Endothelial cell of umbilical vein (primary cell): ENCODE data around the gene TIMM50. TPM values are rescaled to one million over a fixed set of nuclear protein-coding genes. Genes with fewer than 3 reads are reported as not detected.

ENCODE experiments used
- BruUV-seq: library from RNA; stranded (reverse); fragments of 400-500 nt; replicated peaks from 2 replicates; lab custom pipeline; 2021; lab: Mats Ljungman, UMichigan
- CTCF ChIA-PET: fragments of 300-600, 350-600 bp; sonication (Branson Sonifier 250); formaldehyde crosslinking; loops from one replicate; lab custom pipeline; 2021; ENCODE audit warnings: antibody characterized with exemption, inconsistent platforms; lab: Charles Lee
- POLR2A ChIA-PET: fragments of 300-600, 350-600 bp; sonication (Branson Sonifier 250); formaldehyde crosslinking; loops from one replicate; lab custom pipeline; 2021; ENCODE audit warnings: antibody characterized with exemption, inconsistent platforms; lab: Charles Lee
- DNase-seq: peaks from one replicate; pipeline ENCODE4 v3.0.0-alpha.2; 2011; ENCODE audit warnings: low read depth, low spot score
- FAIRE-seq: peaks from 2 replicates; lab custom pipeline; 2011; peaks lifted over from hg19 to GRCh38; lab: Jason Lieb, UNC
- H2AFZ ChIP-seq: 2 replicates; pipeline ENCODE4 v1.6.0; 2012; ENCODE audit warnings: low read depth, low read length, control low read depth, inconsistent platforms
- H3K27ac ChIP-seq: 2 replicates; pipeline ENCODE4 v1.5.1; 2011; ENCODE audit warnings: low read depth, mild to moderate bottlenecking, control low read depth, low read length, moderate library complexity; ENCODE audit not compliant: insufficient read depth
- H3K27me3 ChIP-seq, 2 experiments: 2 replicates each; pipeline versions ENCODE4 v1.6.0 to v1.6.1; 2011; ENCODE audit warnings: low read length in 2 of 2, mixed read lengths in 1 of 2; ENCODE audit not compliant: control insufficient read depth in 2 of 2, insufficient read depth in 2 of 2
- H3K36me3 ChIP-seq, 2 experiments: 2 replicates in 1 of 2; 3 replicates in 1 of 2; pipeline ENCODE4 v1.5.1; 2011; ENCODE audit warnings: low read length in 2 of 2, mild to moderate bottlenecking in 1 of 2, moderate library complexity in 1 of 2; ENCODE audit not compliant: control insufficient read depth in 2 of 2, insufficient read depth in 2 of 2; ENCODE audit errors: extremely low read depth in 1 of 2
- H3K4me1 ChIP-seq: 3 replicates; pipeline ENCODE4 v1.5.1; 2011; ENCODE audit warnings: mild to moderate bottlenecking, low read length; ENCODE audit not compliant: control insufficient read depth, insufficient read depth; ENCODE audit errors: extremely low read depth
- H3K4me2 ChIP-seq: 2 replicates; pipeline ENCODE4 v1.6.1; 2011; ENCODE audit warnings: low read length, control low read depth, mixed read lengths; ENCODE audit not compliant: insufficient read depth
- H3K4me3 ChIP-seq, 3 experiments: fragments of 200-600 bp in 1 of 3; sonication (generic), shearing (Covaris generic) in 1 of 3; replicated peaks in 1 of 3; 2 replicates each; pipeline ENCODE4 v1.5.1; 2011 to 2016; ENCODE audit warnings: control low read depth in 3 of 3, low read length in 3 of 3, mild to moderate bottlenecking in 2 of 3, inconsistent platforms in 1 of 3, low read depth in 1 of 3, moderate library complexity in 1 of 3; ENCODE audit not compliant: insufficient read depth in 1 of 3
- H3K79me2 ChIP-seq: 2 replicates; pipeline ENCODE4 v1.6.0; 2012; ENCODE audit warnings: low read length, inconsistent platforms; ENCODE audit not compliant: control insufficient read depth, insufficient read depth
- H3K9ac ChIP-seq: replicated peaks from 2 replicates; pipeline ENCODE3; 2011; ENCODE audit warnings: low read length, control low read depth; ENCODE audit not compliant: insufficient read depth; ENCODE audit errors: extremely low read depth
- H3K9me1 ChIP-seq: replicated peaks from 3 replicates; pipeline ENCODE4 v1.6.0; 2011; ENCODE audit warnings: mild to moderate bottlenecking, low read length; ENCODE audit not compliant: control insufficient read depth, insufficient read depth; ENCODE audit errors: extremely low read depth
- H3K9me3 ChIP-seq: replicated peaks from 2 replicates; pipeline ENCODE4 v1.5.1; 2012; ENCODE audit warnings: low read length, inconsistent platforms; ENCODE audit not compliant: control insufficient read depth, insufficient read depth
- H4K20me1 ChIP-seq: replicated peaks from 2 replicates; pipeline ENCODE3; 2011; ENCODE audit warnings: mild to moderate bottlenecking, low read length; ENCODE audit not compliant: control insufficient read depth, insufficient read depth; ENCODE audit errors: extremely low read depth
- EZH2 ChIP-seq: IDR thresholded peaks from 2 replicates; pipeline ENCODE4 v1.6.1; 2012; ENCODE audit warnings: borderline replicate concordance, low read depth, mild to moderate bottlenecking, moderate library complexity, low read length, inconsistent platforms; ENCODE audit not compliant: severe bottlenecking
- FOS ChIP-seq: IDR thresholded peaks from 2 replicates; pipeline ENCODE4 v1.6.1; 2011; ENCODE audit warnings: mild to moderate bottlenecking, low read length, moderate library complexity, borderline replicate concordance; ENCODE audit not compliant: insufficient read depth
- GATA2 ChIP-seq: IDR thresholded peaks from 2 replicates; pipeline ENCODE4 v1.7.0; 2011; ENCODE audit warnings: low read depth, mild to moderate bottlenecking, moderate library complexity, mixed read lengths, low read length; ENCODE audit not compliant: insufficient read length, insufficient read depth
- JUN ChIP-seq: IDR thresholded peaks from 2 replicates; pipeline ENCODE4 v1.6.1; 2011; ENCODE audit warnings: borderline replicate concordance, low read depth; ENCODE audit not compliant: insufficient read length, insufficient read depth
- MYC ChIP-seq: IDR thresholded peaks from one replicate; pipeline ENCODE4 v1.6.1; 2011; ENCODE audit warnings: mild to moderate bottlenecking, low read depth, low read length
- POLR2A ChIP-seq: IDR thresholded peaks from 2 replicates; pipeline ENCODE4 v1.6.1; 2012; ENCODE audit warnings: low read depth, mild to moderate bottlenecking, control low read depth, low read length
- POLR2AphosphoS5 ChIP-seq: IDR thresholded peaks from 2 replicates; pipeline ENCODE4 v1.6.1; 2012; ENCODE audit warnings: low read depth, mild to moderate bottlenecking, control low read depth, low read length, moderate library complexity; ENCODE audit not compliant: insufficient read depth
- dilution Hi-C: fragments of 300-500 bp; cut with MboI; formaldehyde crosslinking; loops from one replicate; pipeline ENCODE4 v1.15.0; 2019; ENCODE audit warnings: low sequenced_read_pairs; ENCODE audit not compliant: extremely low pct_ligation_motif_present
- intact Hi-C: fragments of 100-400 bp; cut with micrococcal nuclease; formaldehyde crosslinking; loops from one replicate; pipeline ENCODE4 v1.10.0; 2022
- polyA plus RNA-seq, 4 experiments: library from polyadenylated mRNA; depleted of rRNA in 3 of 4; stranded (reverse) in 3 of 4; unstranded in 1 of 4; fragments of >200 nt; gene quantifications; 2 replicates each; pipeline versions ENCODE4 v1.2.1 to v1.2.3, GENCODE V29; 2011 to 2012; ENCODE audit warnings: missing spikeins in 1 of 4
- total RNA-seq: library from RNA; stranded (reverse); gene quantifications from 2 replicates; pipeline ENCODE4 v1.2.3, GENCODE V29; 2021
- TF ChIP-seq, protein P1 (sequence below), 2 donors: IDR thresholded peaks; 1 replicate in 1 of 2; 2 replicates in 1 of 2; pipeline ENCODE4 v1.5.1; 2011; ENCODE audit warnings: low read length in 2 of 2, mild to moderate bottlenecking in 2 of 2, moderate library complexity in 2 of 2, control low read depth in 1 of 2, inconsistent platforms in 1 of 2, low read depth in 1 of 2; ENCODE audit not compliant: insufficient read depth in 1 of 2; ENCODE audit errors: extremely low read depth in 1 of 2
- TF ChIP-seq, protein P2 (sequence below): IDR thresholded peaks from 2 replicates; pipeline ENCODE4 v1.6.1; 2011; ENCODE audit not compliant: insufficient read depth, insufficient read length

Gene TIMM50
- total and polyA plus RNA-seq, 2 donors (not counting 3 experiments of a cell fraction or from before 2014, with no cell fraction given) = 85.7 to 118 TPM

DNA sequence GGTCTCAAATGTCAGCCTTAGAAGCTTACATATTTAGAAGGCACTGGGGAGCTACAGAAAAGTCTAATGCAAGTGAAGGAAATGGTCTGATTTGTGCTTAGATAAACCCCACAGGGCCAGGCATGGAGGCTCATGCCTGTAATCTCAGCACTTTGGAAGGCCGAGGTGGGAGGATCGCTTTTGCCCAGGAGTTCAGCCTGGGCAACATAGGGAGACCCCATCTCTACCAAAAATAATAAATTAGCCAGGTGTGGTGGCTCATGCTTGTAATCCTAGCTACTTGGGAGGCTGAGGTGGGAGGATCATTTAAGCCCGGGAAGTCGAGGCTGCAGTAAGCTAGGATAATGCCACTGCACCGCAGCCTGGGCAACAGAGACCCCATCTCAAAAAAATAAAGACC lies 15.4 kb downstream of the TIMM50 start:
- FAIRE-seq = no peak
- Histone ChIP-seq H3K9ac (no peak overlapping the region), H2AFZ (no peak overlapping the region), H3K36me3 (no peaks in the 10 kb centered on the region), H3K9me1 (no peaks in the 10 kb centered on the region), H4K20me1 (no peaks in the 10 kb centered on the region), H3K27me3 (peaks cover 22 to 27% of the 10 kb centered on the region in 2 experiments), H3K4me2 (no peak overlapping the region), H3K4me3 (no peak overlapping the region), H3K9me3 (no peaks in the 10 kb centered on the region), H3K4me1 (peaks cover 9% of the 10 kb centered on the region), H3K79me2 (no peaks in the 10 kb centered on the region), H3K27ac (no peak overlapping the region)
- intact Hi-C loops (no loop called here), dilution Hi-C loops (no loop called here)
- DNase-seq = no peak
- BruUV-seq = no TSS peak
- CTCF ChIA-PET = interaction anchor here (1.2 kb wide), 1 partner anchor 22 kb away, joined by 5 read pairs; no protein-coding TSS in a partner anchor
- TF ChIP-seq MYC = no peak
- no peak for TF ChIP-seq JUN
- TF ChIP-seq, protein P1, sequence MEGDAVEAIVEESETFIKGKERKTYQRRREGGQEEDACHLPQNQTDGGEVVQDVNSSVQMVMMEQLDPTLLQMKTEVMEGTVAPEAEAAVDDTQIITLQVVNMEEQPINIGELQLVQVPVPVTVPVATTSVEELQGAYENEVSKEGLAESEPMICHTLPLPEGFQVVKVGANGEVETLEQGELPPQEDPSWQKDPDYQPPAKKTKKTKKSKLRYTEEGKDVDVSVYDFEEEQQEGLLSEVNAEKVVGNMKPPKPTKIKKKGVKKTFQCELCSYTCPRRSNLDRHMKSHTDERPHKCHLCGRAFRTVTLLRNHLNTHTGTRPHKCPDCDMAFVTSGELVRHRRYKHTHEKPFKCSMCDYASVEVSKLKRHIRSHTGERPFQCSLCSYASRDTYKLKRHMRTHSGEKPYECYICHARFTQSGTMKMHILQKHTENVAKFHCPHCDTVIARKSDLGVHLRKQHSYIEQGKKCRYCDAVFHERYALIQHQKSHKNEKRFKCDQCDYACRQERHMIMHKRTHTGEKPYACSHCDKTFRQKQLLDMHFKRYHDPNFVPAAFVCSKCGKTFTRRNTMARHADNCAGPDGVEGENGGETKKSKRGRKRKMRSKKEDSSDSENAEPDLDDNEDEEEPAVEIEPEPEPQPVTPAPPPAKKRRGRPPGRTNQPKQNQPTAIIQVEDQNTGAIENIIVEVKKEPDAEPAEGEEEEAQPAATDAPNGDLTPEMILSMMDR (IDR thresholded peaks at IDR 0.05; ENCODE audit: extremely low read depth in 1 of 2, insufficient read depth in 1 of 2, low read depth in 1 of 2, low read length in 2 of 2) = no peak
- no peak for TF ChIP-seq GATA2
- TF ChIP-seq POLR2AphosphoS5 = no peak
- TF ChIP-seq EZH2 = no peak
- no peak for TF ChIP-seq POLR2A
- TF ChIP-seq, protein P2, sequence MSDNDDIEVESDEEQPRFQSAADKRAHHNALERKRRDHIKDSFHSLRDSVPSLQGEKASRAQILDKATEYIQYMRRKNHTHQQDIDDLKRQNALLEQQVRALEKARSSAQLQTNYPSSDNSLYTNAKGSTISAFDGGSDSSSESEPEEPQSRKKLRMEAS = no peak
- no peak for TF ChIP-seq FOS
- POLR2A ChIA-PET = interaction anchor here (1.4 kb wide), 1 partner anchor 60 kb away, joined by 3 read pairs; the partner anchor contains the start of gene RPS16
